Bronchial epithelial cell (primary cell): ENCODE measurements around the gene HJV. TPM values are rescaled to one million over a fixed set of nuclear protein-coding genes. Genes with fewer than 3 reads are reported as not detected.
A peak's percentile ranks its signal among the peaks of the same experiment; 100 is the strongest.

ENCODE experiments used
- DNase-seq: peaks from one replicate; pipeline ENCODE4 v3.0.0-alpha.2; 2010; ENCODE audit warnings: low read depth
- FAIRE-seq: peaks from 2 replicates; lab custom pipeline; 2011; peaks lifted over from hg19 to GRCh38; lab: Jason Lieb, UNC
- H3K27me3 ChIP-seq: 2 replicates; pipeline ENCODE4 v1.5.1; 2011; ENCODE audit warnings: low read length; ENCODE audit not compliant: control insufficient read depth, insufficient read depth
- H3K36me3 ChIP-seq: 2 replicates; pipeline ENCODE4 v1.5.1; 2011; ENCODE audit warnings: low read length; ENCODE audit not compliant: control insufficient read depth, insufficient read depth
- H3K4me3 ChIP-seq: 2 replicates; pipeline ENCODE4 v1.5.1; 2011; ENCODE audit warnings: mild to moderate bottlenecking, low read depth, low read length, control low read depth
- total RNA-seq: library from RNA; depleted of rRNA; stranded (reverse); fragments of >200 nt; gene quantifications from 2 replicates; pipeline ENCODE4 v1.2.1, GENCODE V29; 2014
- TF ChIP-seq, protein P1 (sequence below): IDR thresholded peaks from 2 replicates; pipeline ENCODE4 v1.5.1; 2011; ENCODE audit warnings: mild to moderate bottlenecking, moderate library complexity, low read length, control low read depth, inconsistent platforms; ENCODE audit not compliant: insufficient read depth, severe bottlenecking

The HJV gene
- total RNA-seq, 1 donor from 2014 or later, result not detected

DNA sequence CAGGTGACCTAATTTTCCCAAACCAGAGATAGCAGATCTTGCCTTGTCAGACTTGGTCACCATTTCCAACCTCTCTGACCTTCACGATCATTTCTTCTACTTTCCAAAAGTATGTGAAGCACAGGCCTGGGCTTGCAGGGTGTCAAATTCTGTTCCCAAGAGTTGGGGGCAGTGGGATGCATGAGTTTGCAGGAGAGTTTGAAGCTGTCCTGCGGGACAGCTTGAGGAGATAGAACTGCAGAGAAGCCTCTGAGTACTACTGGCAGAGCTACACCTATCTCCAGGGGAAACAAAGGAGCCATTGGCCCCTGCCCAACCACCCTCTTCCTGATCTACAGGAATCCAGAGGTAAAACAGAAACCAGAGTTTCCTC, 36.4 kb downstream of the HJV start:
- peak; percentile 54 for DNase-seq
- FAIRE-seq, result no peak
- H3K36me3 ChIP-seq, result no peaks in the 10 kb centered on the region
- no peak overlapping the region for H3K4me3 ChIP-seq
- H3K27me3 ChIP-seq, result no peaks in the 10 kb centered on the region
- TF ChIP-seq, protein P1, sequence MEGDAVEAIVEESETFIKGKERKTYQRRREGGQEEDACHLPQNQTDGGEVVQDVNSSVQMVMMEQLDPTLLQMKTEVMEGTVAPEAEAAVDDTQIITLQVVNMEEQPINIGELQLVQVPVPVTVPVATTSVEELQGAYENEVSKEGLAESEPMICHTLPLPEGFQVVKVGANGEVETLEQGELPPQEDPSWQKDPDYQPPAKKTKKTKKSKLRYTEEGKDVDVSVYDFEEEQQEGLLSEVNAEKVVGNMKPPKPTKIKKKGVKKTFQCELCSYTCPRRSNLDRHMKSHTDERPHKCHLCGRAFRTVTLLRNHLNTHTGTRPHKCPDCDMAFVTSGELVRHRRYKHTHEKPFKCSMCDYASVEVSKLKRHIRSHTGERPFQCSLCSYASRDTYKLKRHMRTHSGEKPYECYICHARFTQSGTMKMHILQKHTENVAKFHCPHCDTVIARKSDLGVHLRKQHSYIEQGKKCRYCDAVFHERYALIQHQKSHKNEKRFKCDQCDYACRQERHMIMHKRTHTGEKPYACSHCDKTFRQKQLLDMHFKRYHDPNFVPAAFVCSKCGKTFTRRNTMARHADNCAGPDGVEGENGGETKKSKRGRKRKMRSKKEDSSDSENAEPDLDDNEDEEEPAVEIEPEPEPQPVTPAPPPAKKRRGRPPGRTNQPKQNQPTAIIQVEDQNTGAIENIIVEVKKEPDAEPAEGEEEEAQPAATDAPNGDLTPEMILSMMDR, result no peak

DNA sequence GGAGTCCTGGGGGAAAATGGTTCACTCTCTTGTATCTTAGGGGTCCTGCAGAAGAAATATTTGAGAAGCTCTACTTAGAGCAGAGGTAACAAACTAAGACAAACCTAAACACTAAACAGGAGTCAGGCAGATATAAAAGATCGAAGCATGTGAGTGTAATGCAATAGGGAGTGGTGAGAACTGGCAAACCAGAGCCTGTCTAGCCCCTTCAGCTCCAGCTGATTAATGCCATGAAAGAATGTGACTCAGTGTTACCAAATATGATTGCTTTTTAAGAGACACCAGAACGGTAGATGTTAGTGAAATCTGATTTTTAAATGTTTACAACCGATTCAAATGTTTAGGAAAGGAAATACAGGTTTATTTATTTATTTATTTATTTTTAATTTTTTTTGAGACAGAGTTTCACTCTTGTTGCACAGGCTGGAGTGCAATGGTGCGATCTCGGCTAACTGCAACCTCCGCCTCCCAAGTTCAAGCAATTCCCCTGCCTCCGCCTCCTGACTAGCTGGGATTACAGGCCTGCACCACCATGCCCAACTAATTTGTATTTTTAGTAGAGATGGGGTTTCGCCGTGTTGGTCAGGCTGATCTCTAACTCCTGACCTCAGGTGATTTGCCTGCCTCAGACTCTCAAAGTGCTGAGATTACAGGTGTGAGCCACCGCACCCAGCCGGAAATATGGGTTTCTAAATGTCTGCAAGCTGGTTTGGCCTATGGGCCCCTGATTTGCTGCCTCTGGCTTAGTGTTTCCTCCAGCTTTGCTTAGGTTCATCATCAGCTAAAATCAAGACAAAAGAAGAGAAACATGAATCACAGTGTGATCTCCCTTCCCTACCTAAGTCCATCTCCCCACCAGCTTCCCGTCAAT, 37.3 kb downstream of the HJV start:
- no peak for FAIRE-seq
- Histone ChIP-seq H3K36me3 (no peaks in the 10 kb centered on the region), H3K4me3 (no peak overlapping the region), H3K27me3 (no peaks in the 10 kb centered on the region)
- peak; percentile 58 for DNase-seq
- TF ChIP-seq, protein P1, result no peak

DNA sequence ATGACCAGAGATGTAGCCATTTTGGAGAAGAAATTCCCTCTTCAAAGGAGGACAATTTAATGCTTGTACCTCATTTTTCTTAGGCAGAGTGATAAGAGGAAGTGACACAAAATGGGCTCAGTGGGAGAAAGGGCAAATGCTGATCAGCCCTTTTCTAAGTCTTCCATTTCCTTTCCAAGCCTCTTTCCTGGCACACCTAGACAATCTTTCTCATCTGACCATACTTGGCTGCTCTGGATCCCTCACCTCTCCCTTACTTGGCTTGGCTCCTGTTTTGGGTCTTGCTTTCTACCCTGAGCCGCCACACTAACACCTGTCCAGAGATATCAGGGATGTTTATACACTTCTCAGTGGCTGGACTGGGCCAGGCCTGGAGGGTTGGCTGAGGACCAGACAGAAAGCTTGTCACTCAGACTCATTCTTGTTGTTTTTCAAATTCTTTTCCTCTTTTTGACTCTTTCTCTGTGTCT, 38.3 kb downstream of the HJV start:
- no peak for FAIRE-seq

DNA sequence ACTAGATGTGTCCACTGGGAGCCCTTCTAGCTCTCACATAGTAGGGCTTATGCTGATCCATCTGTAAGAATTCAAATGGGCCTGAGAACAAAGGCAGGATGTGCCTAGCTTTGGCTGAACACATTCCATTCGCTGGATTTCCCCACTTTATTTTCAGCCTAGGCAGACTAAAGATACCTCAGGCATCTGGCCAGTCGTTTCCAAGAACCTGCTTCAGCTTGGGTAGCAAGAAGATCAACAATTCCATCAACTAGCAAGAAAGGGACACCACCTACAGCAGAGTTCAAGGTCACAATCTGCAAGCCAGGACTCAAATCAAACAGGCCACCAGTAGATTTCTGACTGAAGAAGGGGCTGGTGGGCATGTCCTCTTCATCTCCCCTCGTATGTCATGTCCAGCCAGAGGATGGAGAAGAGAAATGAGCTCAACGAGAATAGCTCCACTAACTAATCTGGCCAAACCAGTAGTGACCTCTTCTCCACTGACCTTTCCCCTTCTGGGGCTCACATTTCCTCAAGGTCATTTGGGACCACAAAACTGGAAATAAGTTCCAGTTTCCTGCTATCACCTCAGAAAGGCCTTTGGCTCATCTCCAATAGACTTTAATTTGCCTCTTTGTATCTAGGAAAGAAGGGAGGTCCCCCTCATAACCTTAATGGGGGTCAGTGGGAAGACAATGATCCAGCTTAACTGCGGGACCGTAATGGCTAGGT, 39.4 kb downstream of the HJV start:
- H3K27me3 ChIP-seq, result no peaks in the 10 kb centered on the region
- no peak overlapping the region for H3K4me3 ChIP-seq
- FAIRE-seq, result no peak
- H3K36me3 ChIP-seq, result no peaks in the 10 kb centered on the region
- TF ChIP-seq, protein P1, result no peak
- no peak for DNase-seq

More for the DNA sequence above, 38.3 kb downstream of the HJV start:
- no peak for DNase-seq
- TF ChIP-seq, protein P1, result no peak
- Histone ChIP-seq H3K27me3 (no peaks in the 10 kb centered on the region), H3K4me3 (no peak overlapping the region), H3K36me3 (no peaks in the 10 kb centered on the region)

DNA sequence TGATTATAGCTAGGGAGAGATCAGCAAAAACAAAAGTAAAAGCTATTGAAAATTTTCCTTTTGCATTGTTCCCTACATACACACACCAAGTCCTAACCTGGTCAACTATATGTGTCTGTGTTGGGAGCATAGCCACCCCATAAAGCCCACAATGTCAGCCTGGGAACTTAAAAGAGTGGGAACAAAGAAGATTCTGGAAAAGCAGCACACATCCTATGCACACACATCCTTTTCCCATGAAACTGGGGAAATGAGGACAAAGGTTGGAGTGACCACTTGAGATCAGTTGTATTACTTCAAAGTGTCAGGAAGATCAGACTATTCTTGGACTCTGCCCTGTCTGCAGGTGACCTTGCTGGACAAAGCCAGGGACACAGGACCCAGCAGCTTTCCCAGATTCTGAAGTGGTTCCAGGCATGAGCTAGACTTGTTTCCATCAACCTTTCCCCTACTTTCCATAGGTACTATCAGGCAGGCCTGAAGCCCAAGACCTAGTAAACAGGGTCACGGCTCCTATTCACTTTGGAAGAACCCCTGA, 41.0 kb downstream of the HJV start:
- FAIRE-seq (no peak), DNase-seq (no peak)
- TF ChIP-seq, protein P1, result no peak
- no peak overlapping the region for H3K4me3 ChIP-seq
- H3K27me3 ChIP-seq, result no peaks in the 10 kb centered on the region
- no peaks in the 10 kb centered on the region for H3K36me3 ChIP-seq
